Germinal center (tissue), 1 donor: ENCODE measurements around the gene LIG1.

Experiments
- DNase-seq: peaks from one replicate; pipeline ENCODE4 v3.0.0; 2012; ENCODE audit warnings: mixed read lengths, low spot score

The LIG1 gene

DNA sequence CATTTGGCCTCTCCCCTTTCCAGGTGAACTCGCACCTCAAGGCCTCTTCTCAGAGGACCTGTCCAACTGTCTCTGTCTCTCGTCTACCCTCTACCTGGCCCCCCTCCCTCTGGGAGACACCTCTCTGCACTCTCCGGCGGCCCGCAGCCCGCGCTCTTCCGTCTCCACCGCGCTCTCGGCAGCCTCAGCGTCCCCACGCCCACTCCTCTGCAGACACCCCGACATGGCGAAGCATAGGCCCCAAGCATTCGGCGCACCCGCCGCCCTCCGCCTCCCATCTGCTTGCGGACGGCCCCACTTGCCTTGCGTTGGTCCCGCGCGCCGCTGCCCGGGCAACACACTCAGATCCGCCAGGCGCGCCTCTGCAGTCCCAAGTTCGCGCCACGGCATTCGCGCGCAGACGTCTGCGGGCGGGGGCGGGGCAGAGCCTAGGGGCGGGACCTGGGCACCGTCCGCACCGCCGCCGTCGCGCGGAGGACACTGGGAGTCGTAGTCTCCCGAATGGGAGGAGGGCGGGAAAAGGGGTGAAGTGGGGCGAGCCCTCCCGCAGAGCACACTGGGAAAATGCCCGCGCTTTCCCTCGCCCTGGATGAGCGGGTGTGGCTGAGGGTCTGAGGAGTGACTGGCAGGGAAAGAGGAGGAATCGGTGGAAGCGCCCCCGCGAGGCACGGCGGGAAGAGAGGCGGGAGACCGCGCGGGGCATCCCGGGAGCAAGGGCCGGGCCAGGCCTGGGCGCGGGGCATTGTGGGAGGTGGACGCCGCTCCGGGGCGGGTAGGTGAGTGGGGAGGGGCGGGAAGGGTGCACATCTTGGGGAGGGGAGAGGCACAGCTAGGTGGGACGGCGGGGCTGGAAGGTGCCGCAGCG is at the start of gene LIG1, which contains the start of gene ZSWIM9:
Gene LIG1 (minus strand): TSS at position 406 of the 865 bp plus-strand sequence. CDS start 4,778 bp downstream, outside the sequence.
Gene ZSWIM9 (plus strand): TSS at position 742 of the 865 bp plus-strand sequence. CDS start 1,123 bp downstream, outside the sequence.
- peak; percentile 94 for DNase-seq

DNA sequence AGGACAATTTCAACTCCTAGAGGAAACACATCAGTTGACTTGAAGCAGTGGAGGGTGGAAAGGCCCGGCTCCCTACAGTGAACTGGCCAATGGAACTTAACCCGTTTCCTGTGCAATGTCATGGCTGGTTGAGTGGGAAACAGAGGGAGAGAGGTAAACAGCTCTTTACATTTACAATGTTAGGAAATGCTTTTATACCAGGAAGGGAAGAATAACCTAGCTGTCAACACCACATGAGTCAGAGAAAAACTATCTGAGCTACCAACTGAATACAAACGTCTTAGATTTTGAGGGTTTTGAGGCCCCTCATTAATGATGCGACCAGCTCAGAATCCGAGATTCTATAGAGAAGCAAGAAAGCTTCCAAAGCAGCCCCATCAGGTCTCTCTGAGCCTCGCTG is 48.9 kb upstream of the LIG1 start:
- no peak for DNase-seq

GRCh38 chr19:48216933-48217332 is 46.8 kb upstream of the LIG1 start:
- no peak for DNase-seq

- no peak for DNase-seq
Measured at GRCh38 chr19:48213959-48214358, 43.8 kb upstream of the LIG1 start.

- no peak for DNase-seq
Measured at GRCh38 chr19:48210005-48210404, 39.9 kb upstream of the LIG1 start.

- DNase-seq = no peak
Measured at GRCh38 chr19:48206397-48207093, 36.4 kb upstream of the LIG1 start.

DNA sequence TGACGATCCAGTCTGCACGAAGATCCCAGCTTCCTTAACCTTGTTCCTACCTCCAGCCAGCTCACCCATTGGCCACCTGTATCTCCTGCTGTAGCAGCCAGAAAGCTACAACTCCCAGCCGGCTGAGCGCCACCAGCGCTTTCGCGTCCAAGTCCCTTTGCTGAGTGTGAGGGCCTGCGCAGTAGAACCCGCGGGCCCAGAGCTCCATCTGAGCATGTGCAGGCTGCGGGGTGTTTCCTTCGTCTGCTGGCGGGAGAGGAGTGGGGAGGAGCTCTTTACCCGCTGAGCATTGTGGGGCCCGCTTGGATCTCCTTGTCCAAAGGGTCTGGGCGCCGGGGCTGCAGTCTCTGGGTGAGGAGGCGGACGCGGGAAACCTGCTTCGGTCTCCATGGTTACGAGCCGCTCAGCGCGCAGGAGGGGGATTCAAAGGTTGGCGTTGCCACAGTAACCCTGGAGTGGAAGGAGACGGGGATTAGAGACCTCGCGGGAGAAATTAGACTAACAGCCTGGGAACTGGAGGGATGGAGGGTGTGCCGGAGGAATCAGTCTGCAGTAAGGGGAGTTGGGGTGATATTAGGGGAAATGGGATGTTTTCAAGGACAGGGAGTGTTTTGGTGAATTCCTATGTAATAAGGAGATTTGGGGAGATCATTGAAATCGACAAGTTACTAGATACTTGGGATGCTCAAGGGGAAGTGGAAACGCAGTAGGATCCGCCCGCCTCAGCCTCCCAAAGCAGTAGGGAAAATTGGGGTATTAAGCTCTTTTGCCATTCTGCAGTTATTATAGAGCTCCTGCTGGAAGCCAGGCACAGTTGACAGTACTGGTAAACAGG is 33.9 kb upstream of the LIG1 start:
- DNase-seq = peak; percentile 94

- no peak for DNase-seq
Measured at GRCh38 chr19:48203222-48203793, 33.2 kb upstream of the LIG1 start.

GRCh38 chr19:48196933-48197665 is 27.0 kb upstream of the LIG1 start:
- DNase-seq = no peak

DNA sequence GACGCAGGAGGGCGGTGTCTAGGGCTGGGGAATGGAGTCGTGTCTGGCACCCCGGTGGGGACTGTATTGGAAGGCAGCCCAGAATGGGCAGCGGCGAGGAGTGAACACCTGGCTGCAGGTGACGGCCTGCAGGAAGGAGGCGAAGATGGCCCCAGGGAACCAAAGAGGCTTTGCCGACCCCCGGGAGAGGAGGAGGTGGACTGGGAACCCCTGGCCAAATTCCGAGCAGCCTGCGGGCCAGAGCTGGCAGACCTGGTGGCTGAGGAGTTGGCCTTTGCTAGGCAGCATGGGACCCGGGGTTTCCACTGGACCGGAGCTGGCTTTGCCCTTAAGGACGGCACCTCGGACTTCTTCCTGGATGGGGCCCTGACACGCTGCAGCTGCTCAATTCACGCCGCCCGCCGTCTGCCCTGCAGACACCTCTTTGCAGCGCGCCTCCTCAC is 26.2 kb upstream of the LIG1 start:
- DNase-seq = no peak

- DNase-seq = no peak
Measured at GRCh38 chr19:48194844-48195830, 25.0 kb upstream of the LIG1 start.

- peak; percentile 68 for DNase-seq
Measured at GRCh38 chr19:48194041-48194843, 24.1 kb upstream of the LIG1 start.

GRCh38 chr19:48192750-48193149 is 22.6 kb upstream of the LIG1 start:
- no peak for DNase-seq

GRCh38 chr19:48190885-48191284 is 20.7 kb upstream of the LIG1 start:
- DNase-seq = no peak

DNA sequence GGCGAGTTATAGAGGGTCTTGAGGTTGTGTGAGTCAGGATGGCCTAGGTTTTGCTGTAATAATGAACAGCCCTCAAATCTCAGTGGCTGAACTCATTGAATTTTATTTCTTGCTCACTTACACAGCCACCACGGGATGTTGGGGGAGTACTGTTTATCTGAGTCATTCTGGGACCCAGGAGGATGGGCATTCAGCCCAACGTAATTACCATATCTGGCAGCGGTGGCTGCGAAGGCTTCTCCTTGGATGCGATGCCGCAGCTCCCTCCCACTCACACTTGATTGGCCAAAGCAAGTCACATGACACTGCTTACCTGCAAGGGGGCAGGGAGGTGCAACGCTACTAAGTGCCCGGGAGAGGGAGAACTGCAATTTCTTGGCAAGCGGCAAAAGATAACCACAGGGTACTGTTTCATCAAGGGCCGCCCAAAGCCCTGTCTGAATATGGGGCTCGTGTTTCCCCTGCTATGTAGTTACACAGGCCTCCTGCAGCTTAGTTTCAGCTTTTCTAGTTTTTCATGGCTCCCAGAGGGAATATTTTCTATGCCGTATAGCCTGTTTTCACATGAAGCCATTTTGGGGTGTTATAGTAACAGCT is 20.2 kb upstream of the LIG1 start:
- peak; percentile 67 for DNase-seq

DNA sequence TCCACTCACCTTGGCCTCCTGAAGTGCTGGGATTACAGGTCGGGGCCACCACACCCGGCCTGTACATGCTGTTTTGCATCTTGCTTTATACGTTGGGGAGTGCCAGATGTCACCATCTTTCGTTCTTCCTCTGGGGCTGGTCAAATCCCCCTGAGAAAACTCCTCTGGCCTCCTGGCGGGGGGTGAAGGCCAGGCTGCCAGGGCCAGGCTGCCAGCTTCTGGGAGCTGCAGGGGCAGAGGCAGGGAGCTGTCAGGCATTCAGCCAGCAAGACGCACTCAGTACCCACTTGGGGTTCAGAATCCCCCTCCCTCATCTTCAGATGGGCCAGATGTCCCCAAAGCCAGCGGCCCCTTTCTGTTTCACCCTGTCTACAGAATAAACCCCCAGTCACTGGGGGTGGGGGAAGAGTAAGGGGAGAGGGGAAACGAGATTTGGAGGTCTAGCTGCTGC is 16.4 kb upstream of the LIG1 start:
- peak; percentile 77 for DNase-seq

GRCh38 chr19:48186015-48186414 is 15.9 kb upstream of the LIG1 start:
- DNase-seq = peak; percentile 47

GRCh38 chr19:48183356-48183755 is 13.2 kb upstream of the LIG1 start:
- DNase-seq = no peak
